ENCODE results near the gene APBA1. TPM values are rescaled to one million over a fixed set of nuclear protein-coding genes. Genes with fewer than 3 reads are reported as not detected.

Gene APBA1
- total and polyA plus RNA-seq, 2 donors (not counting 3 experiments of a cell fraction or from before 2014, with no cell fraction given), result 6.1 to 11.3 TPM

- no peaks in the 10 kb centered on the region for H3K79me2 ChIP-seq (ENCODE audit: control insufficient read depth, insufficient read depth, low read length)
- FAIRE-seq, result peak; percentile 73
- CTCF ChIA-PET, result no interaction called here
- POLR2A ChIA-PET, result interaction anchor here (0.6 kb wide), 1 partner anchor 1068 kb away, joined by 4 read pairs; no protein-coding TSS in a partner anchor
- no peak overlapping the region for H3K4me3 ChIP-seq (replicated peaks in 1 of 3; ENCODE audit: insufficient read depth in 1 of 3, low read depth in 1 of 3, low read length in 3 of 3)
- H3K4me1 ChIP-seq (ENCODE audit: control insufficient read depth, extremely low read depth, insufficient read depth, low read length), result peaks cover 12% of the 10 kb centered on the region
- H4K20me1 ChIP-seq (replicated peaks; ENCODE audit: control insufficient read depth, extremely low read depth, insufficient read depth, low read length), result no peaks in the 10 kb centered on the region
- intact Hi-C loops (cut with micrococcal nuclease), result no loop called here
- no peak overlapping the region for H3K27ac ChIP-seq (ENCODE audit: insufficient read depth, low read depth, low read length)
- H2AFZ ChIP-seq (ENCODE audit: low read depth, low read length), result no peak overlapping the region
- dilution Hi-C loops (cut with MboI; ENCODE audit: extremely low pct_ligation_motif_present, low sequenced_read_pairs), result no loop called here
- H3K36me3 ChIP-seq (ENCODE audit: control insufficient read depth in 2 of 2, extremely low read depth in 1 of 2, insufficient read depth in 2 of 2, low read length in 2 of 2), result no peaks in the 10 kb centered on the region
- TF ChIP-seq FOS (IDR thresholded peaks at IDR 0.05; ENCODE audit: borderline replicate concordance, insufficient read depth, low read length), result no peak
- TF ChIP-seq GATA2 (IDR thresholded peaks at IDR 0.05; ENCODE audit: insufficient read depth, insufficient read length, low read depth, low read length), result no peak
- DNase-seq (ENCODE audit: low read depth, low spot score), result peak; percentile 49
- no peaks in the 10 kb centered on the region for H3K27me3 ChIP-seq (ENCODE audit: control insufficient read depth in 2 of 2, insufficient read depth in 2 of 2, low read length in 2 of 2)
- no peaks in the 10 kb centered on the region for H3K9me3 ChIP-seq (replicated peaks; ENCODE audit: control insufficient read depth, insufficient read depth, low read length)
- H3K9me1 ChIP-seq (replicated peaks; ENCODE audit: control insufficient read depth, extremely low read depth, insufficient read depth, low read length), result no peaks in the 10 kb centered on the region
- no TSS peak for BruUV-seq (replicated peaks)
- H3K4me2 ChIP-seq (ENCODE audit: insufficient read depth, low read length), result peak overlapping the region; percentile 5
- no peak overlapping the region for H3K9ac ChIP-seq (replicated peaks; ENCODE audit: extremely low read depth, insufficient read depth, low read length)
Observed at GRCh38 chr9:69469136-69469535, 203.0 kb downstream of the APBA1 start.

- no peak for DNase-seq (ENCODE audit: low read depth, low spot score)
Observed at GRCh38 chr9:69468380-69468779, 203.8 kb downstream of the APBA1 start.

More at GRCh38 chr9:69468380-69468779, 203.8 kb downstream of the APBA1 start:
- ChIA-PET CTCF (no interaction called here), POLR2A (no interaction called here)
- Histone ChIP-seq H3K27me3 (ENCODE audit: control insufficient read depth in 2 of 2, insufficient read depth in 2 of 2, low read length in 2 of 2) (no peaks in the 10 kb centered on the region), H3K4me2 (ENCODE audit: insufficient read depth, low read length) (no peak overlapping the region), H3K4me3 (replicated peaks in 1 of 3; ENCODE audit: insufficient read depth in 1 of 3, low read depth in 1 of 3, low read length in 3 of 3) (no peak overlapping the region), H3K9ac (replicated peaks; ENCODE audit: extremely low read depth, insufficient read depth, low read length) (no peak overlapping the region), H3K4me1 (ENCODE audit: control insufficient read depth, extremely low read depth, insufficient read depth, low read length) (peaks cover 12% of the 10 kb centered on the region), H3K9me1 (replicated peaks; ENCODE audit: control insufficient read depth, extremely low read depth, insufficient read depth, low read length) (no peaks in the 10 kb centered on the region), H3K9me3 (replicated peaks; ENCODE audit: control insufficient read depth, insufficient read depth, low read length) (no peaks in the 10 kb centered on the region), H4K20me1 (replicated peaks; ENCODE audit: control insufficient read depth, extremely low read depth, insufficient read depth, low read length) (no peaks in the 10 kb centered on the region), H3K27ac (ENCODE audit: insufficient read depth, low read depth, low read length) (no peak overlapping the region), H2AFZ (ENCODE audit: low read depth, low read length) (no peak overlapping the region), H3K79me2 (ENCODE audit: control insufficient read depth, insufficient read depth, low read length) (no peaks in the 10 kb centered on the region), H3K36me3 (ENCODE audit: control insufficient read depth in 2 of 2, extremely low read depth in 1 of 2, insufficient read depth in 2 of 2, low read length in 2 of 2) (no peaks in the 10 kb centered on the region)
- BruUV-seq (replicated peaks), result no TSS peak
- intact Hi-C loops (cut with micrococcal nuclease) (no loop called here), dilution Hi-C loops (cut with MboI; ENCODE audit: extremely low pct_ligation_motif_present, low sequenced_read_pairs) (no loop called here)
- FAIRE-seq, result no peak
- TF ChIP-seq CTCF (IDR thresholded peaks at IDR 0.05; ENCODE audit: extremely low read depth in 1 of 2, insufficient read depth in 1 of 2, low read depth in 1 of 2, low read length in 2 of 2) (no peak), FOS (IDR thresholded peaks at IDR 0.05; ENCODE audit: borderline replicate concordance, insufficient read depth, low read length) (no peak), GATA2 (IDR thresholded peaks at IDR 0.05; ENCODE audit: insufficient read depth, insufficient read length, low read depth, low read length) (no peak), MYC (IDR thresholded peaks at IDR 0.05; ENCODE audit: low read depth, low read length) (no peak), EZH2 (IDR thresholded peaks at IDR 0.05; ENCODE audit: borderline replicate concordance, low read depth, low read length, severe bottlenecking) (no peak), POLR2A (IDR thresholded peaks at IDR 0.05; ENCODE audit: low read depth, low read length) (no peak), JUN (IDR thresholded peaks at IDR 0.05; ENCODE audit: borderline replicate concordance, insufficient read depth, insufficient read length, low read depth) (no peak), POLR2AphosphoS5 (IDR thresholded peaks at IDR 0.05; ENCODE audit: insufficient read depth, low read depth, low read length) (no peak)
